Mammary epithelial cell (primary cell): ENCODE results near the gene TRABD.

ENCODE experiments used
- CTCF ChIP-seq, 2 donors: IDR thresholded peaks in 1 of 2; conservative IDR thresholded peaks in 1 of 2; 2 replicates each; pipeline ENCODE4 v1.5.1; 2011 to 2012; ENCODE audit warnings: inconsistent platforms in 2 of 2, low read length in 2 of 2, mild to moderate bottlenecking in 2 of 2, control low read depth in 1 of 2, low read depth in 1 of 2; ENCODE audit not compliant: insufficient read depth in 1 of 2; ENCODE audit errors: extremely low read depth in 1 of 2
- EZH2 ChIP-seq: IDR thresholded peaks from 2 replicates; pipeline ENCODE4 v1.6.1; 2012; ENCODE audit warnings: low read length, inconsistent platforms, borderline replicate concordance

- no peak for TF ChIP-seq CTCF (conservative IDR thresholded peaks at IDR 0.05 in 1 of 2, IDR thresholded peaks at IDR 0.05 in 1 of 2; ENCODE audit: extremely low read depth in 1 of 2, insufficient read depth in 1 of 2, low read depth in 1 of 2, low read length in 2 of 2)
- TF ChIP-seq EZH2, result no peak
Observed at GRCh38 chr22:50186761-50187523, 1.2 kb downstream of the TRABD start.
